IPS DF 6.9 (cell line): ENCODE data around the gene CELA2A.
"Not testable (repeated sequence)": the region's sequence is repeated elsewhere in the genome, so short reads cannot be mapped to it uniquely, and the experiment has no call there.

Experiments
- DNase-seq: peaks from one replicate; pipeline ENCODE4 v3.0.0-alpha.2; 2013; ENCODE audit warnings: low read depth, low spot score
- H3K27ac ChIP-seq: one replicate; pipeline ENCODE4 v1.5.1; 2013; ENCODE audit warnings: low read length, control low read depth
- H3K27me3 ChIP-seq: 2 replicates; pipeline ENCODE4 v1.6.1; 2013; ENCODE audit warnings: mild to moderate bottlenecking, low read length; ENCODE audit not compliant: control insufficient read depth, insufficient read depth
- H3K36me3 ChIP-seq: 2 replicates; pipeline ENCODE4 v1.6.1; 2013; ENCODE audit warnings: low read length; ENCODE audit not compliant: control insufficient read depth, insufficient read depth
- H3K4me1 ChIP-seq: 2 replicates; pipeline ENCODE4 v1.6.1; 2013; ENCODE audit warnings: low read length; ENCODE audit not compliant: control insufficient read depth, insufficient read depth
- H3K4me3 ChIP-seq: 2 replicates; pipeline ENCODE4 v1.5.1; 2013; ENCODE audit warnings: mild to moderate bottlenecking, low read length
- H3K9me3 ChIP-seq: 2 replicates; pipeline ENCODE4 v1.6.1; 2013; ENCODE audit warnings: low read length, inconsistent platforms; ENCODE audit not compliant: control insufficient read depth, insufficient read depth
- WGBS: extraction: QIAGEN DNeasy Blood & Tissue Kit; methylation state at CpG from one replicate; pipeline ENCODE4 v1.1.7; 2013; ENCODE audit warnings: mixed read lengths, missing lambda C conversion rate; ENCODE audit not compliant: insufficient read length, insufficient coverage; 5-methylcytosine and 5-hydroxymethylcytosine counted together

Gene CELA2A

DNA sequence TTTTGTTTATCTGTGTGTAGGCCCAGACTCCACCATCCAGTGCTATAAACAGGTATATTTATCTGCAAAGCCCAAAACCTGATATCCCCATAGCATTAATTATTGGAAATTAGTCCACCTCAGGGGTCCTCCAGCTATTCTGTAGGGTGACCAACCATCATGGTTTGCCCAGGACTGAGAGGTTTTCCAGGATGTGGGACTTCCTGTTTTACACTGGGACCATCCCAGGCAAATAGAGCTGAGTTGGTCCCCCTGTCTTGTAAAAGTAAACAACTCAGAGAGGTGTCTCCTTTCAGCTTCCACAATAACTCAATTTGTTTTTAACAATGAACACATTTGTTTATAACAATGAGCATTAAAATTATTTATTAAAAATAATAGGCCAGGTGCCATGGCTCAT is 11.6 kb downstream of the CELA2A start:
- no peaks in the 10 kb centered on the region for H3K27me3 ChIP-seq
- H3K9me3 ChIP-seq, result no peaks in the 10 kb centered on the region
- no peak for DNase-seq
- no peaks in the 10 kb centered on the region for H3K36me3 ChIP-seq
- H3K4me3 ChIP-seq, result no peak overlapping the region
- no peaks in the 10 kb centered on the region; the same call in 1 of the 2 replicates for H3K4me1 ChIP-seq
- H3K27ac ChIP-seq, result no peak overlapping the region

DNA sequence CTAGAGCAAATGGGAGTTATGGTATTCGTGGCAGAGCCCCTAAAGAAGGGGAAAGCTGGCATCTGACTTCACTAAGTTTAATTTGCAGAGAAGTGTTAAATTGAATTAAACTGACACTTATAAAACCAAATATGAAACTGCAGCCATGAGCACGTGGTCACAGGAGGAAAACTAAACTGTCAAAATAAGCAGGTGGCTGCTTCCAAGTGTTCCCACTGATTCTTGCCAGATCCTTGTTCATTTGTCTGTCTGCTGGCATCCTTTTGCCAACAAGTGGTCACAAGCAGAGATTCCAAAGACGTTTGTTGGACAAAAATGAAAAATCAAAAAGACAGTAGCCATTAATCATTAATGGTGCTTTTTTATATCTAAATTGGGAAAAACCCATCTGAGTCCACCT is 12.8 kb downstream of the CELA2A start:
- Histone ChIP-seq H3K27ac (no peak overlapping the region), H3K36me3 (no peaks in the 10 kb centered on the region), H3K9me3 (no peaks in the 10 kb centered on the region), H3K4me3 (no peak overlapping the region), H3K27me3 (no peaks in the 10 kb centered on the region), H3K4me1 (no peaks in the 10 kb centered on the region)
- no CpG with 5 or more reads among the region's 3 CpGs for WGBS
- DNase-seq, result no peak

- not testable (repeated sequence) for DNase-seq, H3K4me1 ChIP-seq, H3K36me3 ChIP-seq, H3K9me3 ChIP-seq, H3K27ac ChIP-seq, H3K4me3 ChIP-seq, H3K27me3 ChIP-seq
- WGBS, result no CpG with 5 or more reads among the region's 9 CpGs
These were observed 13.4 kb downstream of the CELA2A start for GRCh38 chr1:15469821-15470448.

GRCh38 chr1:15471067-15471466 is 14.5 kb downstream of the CELA2A start:
- H3K4me1 ChIP-seq, H3K27ac ChIP-seq, H3K9me3 ChIP-seq, H3K27me3 ChIP-seq, H3K36me3 ChIP-seq, H3K4me3 ChIP-seq, DNase-seq: not testable (repeated sequence)
- no CpG with 5 or more reads among the region's 5 CpGs for WGBS

GRCh38 chr1:15471723-15472122 is 15.2 kb downstream of the CELA2A start:
- not testable (repeated sequence) for H3K4me3 ChIP-seq, DNase-seq, H3K9me3 ChIP-seq, H3K27me3 ChIP-seq, H3K4me1 ChIP-seq, H3K27ac ChIP-seq, H3K36me3 ChIP-seq
- no CpG with 5 or more reads among the region's 6 CpGs for WGBS

- no peaks in the 10 kb centered on the region for H3K9me3 ChIP-seq
- H3K4me1 ChIP-seq, result no peaks in the 10 kb centered on the region
- H3K36me3 ChIP-seq, result no peaks in the 10 kb centered on the region
- no peak overlapping the region for H3K27ac ChIP-seq
- WGBS, result no CpG with 5 or more reads among the region's 11 CpGs
- DNase-seq, result no peak
- H3K4me3 ChIP-seq, result no peak overlapping the region
- no peaks in the 10 kb centered on the region for H3K27me3 ChIP-seq
These were observed 16.1 kb downstream of the CELA2A start for GRCh38 chr1:15472587-15472986.

- no peaks in the 10 kb centered on the region for H3K4me1 ChIP-seq
- H3K36me3 ChIP-seq, result no peaks in the 10 kb centered on the region
- H3K4me3 ChIP-seq, result no peak within 1 kb of the TSS
- H3K27me3 ChIP-seq, result no peaks in the 10 kb centered on the region
- H3K9me3 ChIP-seq, result no peaks in the 10 kb centered on the region
- H3K27ac ChIP-seq, result no peak within 1 kb of the TSS
- no CpG with 5 or more reads among the region's 5 CpGs for WGBS
- no peak for DNase-seq
These were observed 19.3 kb downstream of the CELA2A start, which contains the start of gene CELA2B for GRCh38 chr1:15475752-15476314. CELA2B (plus strand) TSS chr1:15476104; CDS start chr1:15476126, 22 bp downstream.

DNA sequence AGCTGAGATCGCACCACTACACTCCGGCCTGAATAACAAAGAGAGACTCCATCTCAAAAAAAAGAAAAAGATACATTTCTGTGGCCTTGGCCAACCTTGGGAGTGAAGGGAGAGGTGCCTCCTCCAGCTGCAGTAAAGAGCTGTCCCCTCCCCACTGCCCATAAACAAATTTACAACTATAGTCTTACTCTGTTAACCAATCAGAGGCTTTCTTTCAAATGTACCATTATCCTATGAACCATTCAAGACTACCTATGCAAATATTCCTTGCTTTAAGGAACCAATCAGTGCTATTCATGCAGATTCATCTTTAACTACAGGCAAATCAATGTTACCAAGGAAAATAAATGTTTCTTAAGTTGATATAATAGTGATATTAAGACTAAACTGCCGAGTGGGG is 20.4 kb downstream of the CELA2A start:
- no peaks in the 10 kb centered on the region for H3K9me3 ChIP-seq
- no CpG with 5 or more reads among the region's 3 CpGs for WGBS
- H3K4me3 ChIP-seq, result no peak overlapping the region
- no peaks in the 10 kb centered on the region for H3K36me3 ChIP-seq
- no peak for DNase-seq
- H3K4me1 ChIP-seq, result no peaks in the 10 kb centered on the region
- no peaks in the 10 kb centered on the region for H3K27me3 ChIP-seq
- H3K27ac ChIP-seq, result no peak overlapping the region

GRCh38 chr1:15477646-15478212 is 21.2 kb downstream of the CELA2A start:
- no peak overlapping the region for H3K27ac ChIP-seq
- no peaks in the 10 kb centered on the region for H3K4me1 ChIP-seq
- no peaks in the 10 kb centered on the region for H3K36me3 ChIP-seq
- no CpG with 5 or more reads among the region's 5 CpGs for WGBS
- no peak overlapping the region for H3K4me3 ChIP-seq
- H3K27me3 ChIP-seq, result no peaks in the 10 kb centered on the region
- H3K9me3 ChIP-seq, result no peaks in the 10 kb centered on the region
- DNase-seq, result no peak

DNA sequence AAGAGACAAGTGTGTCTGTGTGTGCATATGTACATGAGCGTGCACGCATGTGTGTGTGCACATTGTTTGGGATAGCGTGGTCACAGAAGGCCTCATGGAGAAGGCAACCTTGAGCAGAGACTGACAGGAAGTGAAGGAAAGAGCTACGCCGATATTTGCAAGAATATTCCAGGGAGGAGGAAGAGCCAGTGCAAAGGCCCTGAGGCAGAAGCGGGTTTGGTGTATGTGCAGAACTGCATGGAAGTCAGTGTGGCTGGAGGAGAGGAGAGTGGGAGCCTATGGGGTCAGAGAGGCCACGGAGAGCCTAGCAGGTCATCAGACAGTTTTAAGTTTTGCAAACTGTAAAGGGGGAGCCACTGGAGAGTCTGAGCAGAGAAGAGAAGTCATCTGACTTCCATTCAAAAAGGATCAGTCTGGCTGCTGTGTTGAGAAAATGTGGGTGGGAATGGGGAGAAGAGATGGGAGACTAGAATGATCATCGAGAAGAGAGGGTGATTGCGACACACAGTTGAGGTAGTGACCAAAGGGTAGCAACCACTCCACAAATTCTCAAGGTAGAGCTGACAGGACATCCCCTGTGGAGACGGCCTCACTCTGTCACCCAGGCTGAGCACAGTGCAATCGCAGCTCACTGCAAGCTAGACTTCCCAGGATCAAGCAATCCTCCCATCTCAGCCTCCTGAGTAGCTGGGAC is 23.3 kb downstream of the CELA2A start:
- H3K4me3 ChIP-seq, result no peak overlapping the region
- H3K27ac ChIP-seq, result no peak overlapping the region
- WGBS, result no CpG with 5 or more reads among the region's 11 CpGs
- DNase-seq, result no peak
- H3K36me3 ChIP-seq, result no peaks in the 10 kb centered on the region
- H3K27me3 ChIP-seq, result no peaks in the 10 kb centered on the region
- no peaks in the 10 kb centered on the region for H3K4me1 ChIP-seq
- H3K9me3 ChIP-seq, result no peaks in the 10 kb centered on the region
